SK-N-MC (cell line): ENCODE measurements around the gene BMP8A.

Source experiments
- EZH2 ChIP-seq: fragments of 200-600 bp; sonication (generic); IDR thresholded peaks from one replicate; pipeline ENCODE4 v1.6.1; 2017; ENCODE audit warnings: antibody characterized with exemption
- FOXP2 ChIP-seq: optimal IDR thresholded peaks from 2 replicates; pipeline ENCODE3; 2011; ENCODE audit warnings: mild to moderate bottlenecking, moderate library complexity; ENCODE audit not compliant: insufficient read depth; ENCODE audit errors: extremely low read length, control extremely low read depth
- POLR2AphosphoS5 ChIP-seq: IDR thresholded peaks from 2 replicates; pipeline ENCODE4 v1.6.1; 2012; ENCODE audit warnings: mild to moderate bottlenecking, low read depth, low read length, borderline replicate concordance

DNA sequence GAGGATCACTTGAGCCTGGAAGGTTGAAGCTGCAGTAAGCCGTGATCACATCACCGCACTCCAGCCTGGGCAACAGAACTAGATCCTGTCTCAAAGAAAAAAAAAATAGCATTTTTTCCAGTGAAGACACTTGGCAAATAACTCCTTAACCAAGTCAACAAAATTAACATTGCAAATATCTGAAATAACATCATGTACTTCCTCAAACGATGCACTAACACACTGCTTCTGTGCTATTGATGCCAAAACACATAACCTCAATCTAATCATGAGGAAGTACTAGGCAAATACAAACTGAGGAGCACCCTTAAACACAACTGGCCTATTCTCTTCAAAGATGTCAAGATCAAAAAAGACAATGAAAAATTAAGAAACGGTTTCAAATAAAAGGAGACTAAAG, 52.9 kb downstream of the BMP8A start:
- no peak for TF ChIP-seq EZH2
- TF ChIP-seq FOXP2 = no peak
- TF ChIP-seq POLR2AphosphoS5 = no peak
